ENCODE data around the gene MDFI.

The MDFI gene

GRCh38 chr6:41651246-41651961 lies 13.1 kb downstream of the MDFI start:
- H3K9me3 Mint-ChIP-seq: no peaks in the 10 kb centered on the region
- H3K4me3 Mint-ChIP-seq: no peak overlapping the region
- peak overlapping the region; percentile 81 for H3K27ac Mint-ChIP-seq
- peaks cover 52% of the 10 kb centered on the region for H3K36me3 Mint-ChIP-seq (ENCODE audit: low read depth)
- TF ChIP-seq CTCF (IDR thresholded peaks at IDR 0.05): no peak
- no peaks in the 10 kb centered on the region for H3K27me3 Mint-ChIP-seq (ENCODE audit: low read depth, poor library complexity)
- DNase-seq: no peak
- H3K4me1 Mint-ChIP-seq: peaks cover 69% of the 10 kb centered on the region

GRCh38 chr6:41651962-41652657 lies 13.8 kb downstream of the MDFI start:
- Mint-ChIP-seq H3K4me1 (peaks cover 76% of the 10 kb centered on the region), H3K36me3 (ENCODE audit: low read depth) (peaks cover 45% of the 10 kb centered on the region), H3K9me3 (no peaks in the 10 kb centered on the region), H3K27me3 (ENCODE audit: low read depth, poor library complexity) (no peaks in the 10 kb centered on the region), H3K27ac (peak overlapping the region; percentile 81), H3K4me3 (no peak overlapping the region)
- DNase-seq: no peak
- TF ChIP-seq CTCF (IDR thresholded peaks at IDR 0.05): no peak

- Mint-ChIP-seq H3K27me3 (ENCODE audit: low read depth, poor library complexity) (no peaks in the 10 kb centered on the region), H3K9me3 (no peaks in the 10 kb centered on the region), H3K4me1 (peaks cover 83% of the 10 kb centered on the region), H3K4me3 (no peak overlapping the region), H3K27ac (peak overlapping the region; percentile 69), H3K36me3 (ENCODE audit: low read depth) (peaks cover 39% of the 10 kb centered on the region)
- TF ChIP-seq CTCF (IDR thresholded peaks at IDR 0.05): no peak
- DNase-seq: no peak
Observed at GRCh38 chr6:41652866-41653652, 14.8 kb downstream of the MDFI start.

- DNase-seq: no peak
- Mint-ChIP-seq H3K36me3 (ENCODE audit: low read depth) (peaks cover 33% of the 10 kb centered on the region), H3K4me1 (peaks cover 83% of the 10 kb centered on the region), H3K9me3 (no peaks in the 10 kb centered on the region), H3K27me3 (ENCODE audit: low read depth, poor library complexity) (no peaks in the 10 kb centered on the region), H3K4me3 (no peak overlapping the region), H3K27ac (no peak overlapping the region)
- no peak for TF ChIP-seq CTCF (IDR thresholded peaks at IDR 0.05)
Observed at GRCh38 chr6:41653691-41654090, 15.4 kb downstream of the MDFI start.

GRCh38 chr6:41654151-41654697 lies 16.0 kb downstream of the MDFI start:
- Mint-ChIP-seq H3K9me3 (no peaks in the 10 kb centered on the region), H3K36me3 (ENCODE audit: low read depth) (peaks cover 29% of the 10 kb centered on the region), H3K27me3 (ENCODE audit: low read depth, poor library complexity) (no peaks in the 10 kb centered on the region), H3K27ac (peak overlapping the region; percentile 90), H3K4me3 (no peak overlapping the region), H3K4me1 (peaks cover 82% of the 10 kb centered on the region)
- no peak for DNase-seq
- no peak for TF ChIP-seq CTCF (IDR thresholded peaks at IDR 0.05)

Data from nephron progenitor cell (in vitro differentiated cells).